Body of pancreas (tissue), 4 donors: Measurements from ENCODE around the gene ACSL1.

Experiments used
- CTCF ChIP-seq, 7 experiments: fragments of 450-650 bp in 4 of 7; fragments of 200-600 bp in 3 of 7; sonication (generic) in 3 of 7; IDR thresholded peaks; one replicate each; pipeline ENCODE4 v1.5.1; 2016 to 2019; ENCODE audit warnings: antibody characterized with exemption in 7 of 7
- POLR2A ChIP-seq, 3 donors: fragments of 450-650 bp; IDR thresholded peaks; one replicate each; pipeline ENCODE4 v1.6.1; 2016; ENCODE audit warnings: antibody characterized with exemption in 3 of 3, mild to moderate bottlenecking in 2 of 3

GRCh38 chr4:184811526-184812198 lies 14.1 kb downstream of the ACSL1 start:
- TF ChIP-seq CTCF (IDR thresholded peaks at IDR 0.05), result no peak
- TF ChIP-seq POLR2A (IDR thresholded peaks at IDR 0.05), result no peak
